AG09319 (cell line): ENCODE measurements around the gene MOV10L1.

Experiments
- DNase-seq: peaks from one replicate; pipeline ENCODE4 v3.0.0-alpha.2; 2010; ENCODE audit warnings: low read depth; ENCODE audit errors: extremely low read depth
- TF ChIP-seq, protein P1 (sequence below): IDR thresholded peaks from 2 replicates; pipeline ENCODE4 v1.5.1; 2011; ENCODE audit warnings: low read depth, mild to moderate bottlenecking, inconsistent platforms, low read length, moderate library complexity

Gene MOV10L1

DNA sequence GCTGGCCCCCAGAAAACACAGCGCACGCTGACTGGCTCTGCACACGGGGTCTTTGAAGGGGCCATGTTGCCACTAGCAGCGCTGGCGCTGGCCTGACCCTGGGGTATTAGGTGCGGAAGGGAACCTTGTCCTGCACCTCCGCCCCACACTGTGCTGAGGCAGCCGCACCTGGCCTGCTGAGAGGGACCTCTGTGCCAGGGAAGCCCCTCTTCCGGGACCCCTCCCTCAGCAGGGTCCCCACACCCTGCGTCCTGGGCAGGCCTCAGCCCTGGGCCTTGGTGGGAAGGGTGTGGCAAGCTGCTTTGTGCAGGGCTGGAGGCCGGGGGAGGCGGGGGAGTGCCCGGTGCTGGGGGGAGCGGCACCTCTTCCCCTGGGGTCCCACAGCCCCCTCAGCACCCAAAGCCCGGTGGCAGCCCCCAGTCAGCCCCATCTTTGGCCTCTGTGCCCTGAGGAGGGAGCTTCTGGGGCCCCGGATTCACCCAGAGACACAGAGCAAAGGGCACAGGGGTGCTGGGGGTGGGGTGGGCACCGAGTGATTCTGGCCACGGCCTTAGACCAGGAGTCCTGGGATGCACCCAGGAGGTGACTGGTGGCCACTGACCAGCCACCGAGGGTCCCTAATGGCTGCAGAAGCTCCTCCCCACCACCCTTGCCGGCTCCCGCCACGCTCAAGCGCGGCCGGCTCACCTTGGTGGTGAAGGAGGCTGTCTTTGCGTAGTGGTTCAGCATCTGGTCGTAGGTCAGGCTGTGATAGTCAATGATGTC is 43.1 kb upstream of the MOV10L1 start:
- TF ChIP-seq, protein P1, sequence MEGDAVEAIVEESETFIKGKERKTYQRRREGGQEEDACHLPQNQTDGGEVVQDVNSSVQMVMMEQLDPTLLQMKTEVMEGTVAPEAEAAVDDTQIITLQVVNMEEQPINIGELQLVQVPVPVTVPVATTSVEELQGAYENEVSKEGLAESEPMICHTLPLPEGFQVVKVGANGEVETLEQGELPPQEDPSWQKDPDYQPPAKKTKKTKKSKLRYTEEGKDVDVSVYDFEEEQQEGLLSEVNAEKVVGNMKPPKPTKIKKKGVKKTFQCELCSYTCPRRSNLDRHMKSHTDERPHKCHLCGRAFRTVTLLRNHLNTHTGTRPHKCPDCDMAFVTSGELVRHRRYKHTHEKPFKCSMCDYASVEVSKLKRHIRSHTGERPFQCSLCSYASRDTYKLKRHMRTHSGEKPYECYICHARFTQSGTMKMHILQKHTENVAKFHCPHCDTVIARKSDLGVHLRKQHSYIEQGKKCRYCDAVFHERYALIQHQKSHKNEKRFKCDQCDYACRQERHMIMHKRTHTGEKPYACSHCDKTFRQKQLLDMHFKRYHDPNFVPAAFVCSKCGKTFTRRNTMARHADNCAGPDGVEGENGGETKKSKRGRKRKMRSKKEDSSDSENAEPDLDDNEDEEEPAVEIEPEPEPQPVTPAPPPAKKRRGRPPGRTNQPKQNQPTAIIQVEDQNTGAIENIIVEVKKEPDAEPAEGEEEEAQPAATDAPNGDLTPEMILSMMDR: no peak
- DNase-seq: no peak

DNA sequence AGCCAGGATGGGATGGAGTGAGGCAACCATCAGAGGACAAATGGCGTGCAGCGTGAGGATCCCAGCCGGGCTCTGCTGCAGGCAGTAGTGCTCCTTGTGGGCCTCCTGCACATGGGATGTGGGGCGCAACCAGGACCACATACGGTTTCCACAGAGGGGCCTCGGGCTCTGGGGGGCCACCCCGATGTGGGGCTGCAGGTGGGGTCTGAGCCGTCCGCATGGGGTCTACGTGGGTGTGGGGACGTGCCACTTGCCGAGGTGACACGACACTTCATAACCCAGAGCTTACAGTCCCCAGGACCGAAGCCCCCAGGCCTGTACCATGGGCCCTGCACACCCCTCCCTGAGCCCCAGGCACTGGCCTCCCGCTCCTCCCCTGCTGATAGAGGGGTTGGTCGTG is 42.5 kb upstream of the MOV10L1 start:
- no peak for DNase-seq
- TF ChIP-seq, protein P1: no peak

DNA sequence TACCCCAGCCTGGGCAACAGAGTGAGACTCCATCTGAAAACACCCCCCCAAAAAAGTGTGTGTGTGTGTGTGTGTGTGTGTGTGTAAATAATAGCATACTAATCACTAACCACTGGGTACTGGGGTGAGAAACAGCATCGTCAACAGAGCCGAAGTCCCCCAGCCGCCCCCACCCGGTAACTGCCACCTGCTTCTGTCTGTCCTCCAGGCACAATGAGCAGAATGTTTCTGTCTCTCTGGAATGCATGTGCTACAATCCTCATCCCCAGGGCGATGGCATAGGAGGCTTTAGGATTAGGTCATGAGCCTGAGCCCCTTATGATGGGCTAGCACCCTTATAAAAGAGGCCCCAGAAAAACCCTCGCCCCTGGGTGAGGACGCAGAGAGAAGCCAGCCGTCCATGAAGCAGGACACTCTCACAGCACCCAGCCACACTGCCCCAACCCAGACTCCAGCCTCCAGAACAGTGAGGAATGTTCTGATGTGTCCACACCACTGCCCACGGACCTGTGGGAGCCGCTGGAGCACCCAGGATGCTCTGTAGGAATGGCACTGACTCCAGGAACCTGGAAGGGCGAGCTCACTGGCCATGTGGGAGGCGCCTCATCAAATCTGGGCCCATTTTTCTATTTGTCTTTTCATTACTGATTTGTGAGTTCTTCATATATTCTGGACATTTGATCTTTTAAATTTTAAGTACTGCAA is 41.6 kb upstream of the MOV10L1 start:
- DNase-seq: no peak
- TF ChIP-seq, protein P1: no peak

DNA sequence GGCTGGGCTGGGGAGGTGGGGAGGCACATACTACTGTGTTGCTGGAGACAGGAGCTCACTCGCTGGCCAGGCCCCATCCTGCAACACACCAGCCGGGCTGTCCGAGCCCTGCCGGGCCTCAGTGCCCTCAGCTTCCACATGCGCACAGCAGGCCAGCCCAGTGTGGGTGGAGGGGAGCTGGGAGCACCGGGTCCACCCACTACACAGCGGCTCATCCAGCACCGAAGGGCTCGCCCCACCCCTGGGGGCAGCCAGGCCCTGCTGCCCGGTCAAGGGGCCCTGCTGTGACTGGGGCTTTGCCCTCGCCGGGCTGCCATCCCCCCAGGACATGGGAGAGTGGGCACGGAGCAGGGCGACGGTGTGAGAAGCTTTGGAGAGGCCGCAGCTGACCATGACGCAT is 41.0 kb upstream of the MOV10L1 start:
- TF ChIP-seq, protein P1: no peak
- DNase-seq: no peak

DNA sequence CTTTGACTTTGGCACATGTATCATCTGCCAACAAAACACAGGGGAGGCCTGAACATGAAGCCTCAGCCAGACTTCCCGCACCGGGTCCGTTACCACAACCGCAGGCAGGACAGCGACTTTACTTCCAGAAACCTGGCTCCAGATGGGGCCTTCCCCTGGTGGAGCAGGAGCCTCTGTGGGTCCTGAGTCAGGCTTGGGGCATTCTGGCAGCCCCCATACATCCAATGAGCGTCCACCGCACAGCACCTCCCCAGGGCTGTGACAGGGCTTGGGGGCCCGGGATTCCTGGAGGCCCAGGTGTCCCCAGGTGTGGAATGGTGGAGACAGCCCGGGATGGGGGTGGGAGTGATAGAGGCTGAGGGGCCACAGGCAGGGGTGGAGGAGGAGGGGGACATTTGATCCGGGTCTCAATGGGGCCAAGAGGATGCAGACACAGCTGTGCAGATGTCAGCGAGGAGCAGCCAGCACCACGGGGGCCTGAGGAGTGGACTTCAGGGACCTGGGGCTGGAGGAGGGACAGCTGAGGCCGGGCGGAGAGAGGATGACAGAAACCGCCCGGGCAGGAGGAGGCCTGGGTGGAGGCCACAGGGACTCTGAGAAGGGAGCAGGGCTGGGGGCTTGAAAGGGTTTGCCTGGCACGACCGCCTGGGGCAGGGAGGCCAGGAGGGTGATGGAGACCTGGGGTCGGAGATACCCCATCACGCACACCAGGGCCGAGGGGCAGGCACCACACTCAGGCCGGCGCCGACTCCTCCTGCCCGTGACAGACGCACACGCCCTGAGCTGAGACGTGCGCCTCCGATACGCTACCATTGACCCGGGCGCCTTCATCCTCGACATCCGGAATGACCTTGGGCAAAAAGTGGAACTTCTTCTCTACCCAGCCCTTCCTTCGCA is 40.3 kb upstream of the MOV10L1 start:
- no peak for DNase-seq
- TF ChIP-seq, protein P1: no peak

DNA sequence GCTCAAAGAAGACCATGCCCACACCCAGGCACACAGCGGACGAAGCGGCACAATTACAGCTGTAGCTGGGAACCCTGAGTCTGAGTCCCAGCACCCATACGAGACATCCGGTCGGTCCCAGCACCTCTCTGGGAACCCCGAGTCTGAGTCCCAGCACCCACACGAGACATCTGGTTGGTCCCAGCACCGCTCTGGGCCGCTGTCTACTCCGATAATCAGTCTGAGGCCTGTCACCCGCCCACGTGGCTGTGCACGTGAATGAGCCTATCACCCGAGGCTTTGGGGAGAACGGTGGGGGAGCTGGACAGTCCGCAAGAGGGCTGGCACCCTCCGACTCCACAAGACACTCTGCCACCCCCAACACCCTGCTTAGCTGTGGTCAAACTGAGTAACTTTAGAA is 37.9 kb upstream of the MOV10L1 start:
- TF ChIP-seq, protein P1: no peak
- no peak for DNase-seq
